GM21717 (cell line): ENCODE data around the gene DCD.

ENCODE experiments used
- ATAC-seq: cut with Tn5 transposase; IDR thresholded peaks from one replicate; pipeline ENCODE4 v1.9.1; 2021; ENCODE audit warnings: mild to moderate bottlenecking, moderate library complexity; ENCODE audit not compliant: unreplicated experiment

DCD gene

GRCh38 chr12:54608769-54609168 is 39.4 kb downstream of the DCD start:
- no peak for ATAC-seq

- ATAC-seq = no peak
Observed at GRCh38 chr12:54608156-54608555, 40.0 kb downstream of the DCD start.

- ATAC-seq = no peak
Observed at GRCh38 chr12:54606556-54606955, 41.6 kb downstream of the DCD start.

GRCh38 chr12:54605138-54605970 is 42.8 kb downstream of the DCD start:
- no peak for ATAC-seq

- no peak for ATAC-seq
Observed at GRCh38 chr12:54604436-54604835, 43.7 kb downstream of the DCD start.

- no peak for ATAC-seq
Observed at GRCh38 chr12:54603872-54604271, 44.3 kb downstream of the DCD start.

GRCh38 chr12:54603173-54603814 is 44.9 kb downstream of the DCD start:
- peak; percentile 89 for ATAC-seq

- ATAC-seq = no peak
Observed at GRCh38 chr12:54602661-54603060, 45.5 kb downstream of the DCD start.

- ATAC-seq = no peak
Observed at GRCh38 chr12:54601841-54602240, 46.3 kb downstream of the DCD start.

GRCh38 chr12:54598970-54599369 is 49.2 kb downstream of the DCD start:
- ATAC-seq = no peak

GRCh38 chr12:54596526-54596946 is 51.6 kb downstream of the DCD start:
- no peak for ATAC-seq

- no peak for ATAC-seq
Observed at GRCh38 chr12:54595471-54595870, 52.7 kb downstream of the DCD start.
